H1 (cell line): ENCODE data around the gene CALR. TPM values are rescaled to one million over a fixed set of nuclear protein-coding genes. Genes with fewer than 3 reads are reported as not detected.

ENCODE experiments used
- CTCF ChIA-PET: fragments of 300-600 bp; sonication (Branson Sonifier 250); formaldehyde crosslinking; loops from one replicate; lab custom pipeline; 2021; ENCODE audit not compliant: partially characterized antibody; lab: Charles Lee
- POLR2A ChIA-PET: fragments of 300-600 bp; sonication (Branson Sonifier 250); formaldehyde crosslinking; loops from one replicate; lab custom pipeline; 2021; ENCODE audit warnings: inconsistent platforms; ENCODE audit not compliant: partially characterized antibody; lab: Charles Lee
- DNase-seq, 2 experiments: peaks; one replicate each; pipeline versions ENCODE4 v3.0.0 to v3.0.0-alpha.2; 2010 to 2022; ENCODE audit warnings: low spot score in 2 of 2, low read depth in 1 of 2, mixed read lengths in 1 of 2
- FAIRE-seq: peaks from 2 replicates; lab custom pipeline; 2011; peaks lifted over from hg19 to GRCh38; lab: Jason Lieb, UNC
- H2AFZ ChIP-seq: 2 replicates; pipeline ENCODE4 v1.8.1; 2012; ENCODE audit warnings: low read length, inconsistent platforms
- H2AK5ac ChIP-seq: 2 replicates; pipeline ENCODE4 v1.6.1; 2013; ENCODE audit warnings: low read depth, low read length
- H2BK120ac ChIP-seq: replicated peaks from 2 replicates; pipeline ENCODE3; 2013; ENCODE audit warnings: low read depth, low read length, inconsistent platforms
- H2BK12ac ChIP-seq: 2 replicates; pipeline ENCODE4 v1.6.1; 2013; ENCODE audit warnings: low read depth, low read length
- H2BK15ac ChIP-seq: 2 replicates; pipeline ENCODE4 v1.6.1; 2013; ENCODE audit warnings: low read length
- H2BK20ac ChIP-seq: 2 replicates; pipeline ENCODE4 v1.6.1; 2013; ENCODE audit warnings: low read length
- H2BK5ac ChIP-seq: 2 replicates; pipeline ENCODE4 v1.6.1; 2013; ENCODE audit warnings: low read depth, low read length
- H3K14ac ChIP-seq: 2 replicates; pipeline ENCODE4 v1.6.1; 2013; ENCODE audit warnings: inconsistent platforms; ENCODE audit not compliant: insufficient read length
- H3K18ac ChIP-seq: 2 replicates; pipeline ENCODE4 v1.6.1; 2013; ENCODE audit warnings: low read length; ENCODE audit errors: extremely low read depth
- H3K23ac ChIP-seq: 2 replicates; pipeline ENCODE4 v1.6.1; 2013; ENCODE audit warnings: inconsistent platforms; ENCODE audit not compliant: insufficient read length
- H3K23me2 ChIP-seq: 2 replicates; pipeline ENCODE4 v1.6.1; 2013; ENCODE audit warnings: low read depth, low read length
- H3K27ac ChIP-seq: 2 replicates; pipeline ENCODE4 v1.6.1; 2011; ENCODE audit warnings: low read depth, low read length, inconsistent platforms
- H3K27me3 ChIP-seq, 4 experiments: replicated peaks in 1 of 4; 1 replicate in 1 of 4; 2 replicates in 3 of 4; pipeline versions ENCODE4 v1.6.1 to v1.8.1; 2011 to 2013; ENCODE audit warnings: low read length in 3 of 4, mild to moderate bottlenecking in 3 of 4, inconsistent platforms in 2 of 4, mixed read lengths in 2 of 4, moderate library complexity in 1 of 4; ENCODE audit not compliant: control insufficient read depth in 3 of 4, insufficient read depth in 3 of 4; ENCODE audit errors: extremely low read depth in 1 of 4
- H3K36me3 ChIP-seq, 4 experiments: 2 replicates each; pipeline versions ENCODE4 v1.6.1 to v1.8.1; 2011 to 2013; ENCODE audit warnings: mild to moderate bottlenecking in 4 of 4, low read length in 3 of 4, moderate library complexity in 2 of 4, control low read depth in 1 of 4, inconsistent platforms in 1 of 4; ENCODE audit not compliant: insufficient read depth in 4 of 4, control insufficient read depth in 2 of 4
- H3K4ac ChIP-seq: replicated peaks from 2 replicates; pipeline ENCODE3; 2013; ENCODE audit warnings: low read length, low read depth, mixed read lengths, inconsistent platforms; ENCODE audit not compliant: insufficient read length
- H3K4me1 ChIP-seq, 4 experiments: replicated peaks in 1 of 4; 1 replicate in 1 of 4; 2 replicates in 3 of 4; pipeline versions ENCODE4 v1.6.1 to v1.8.1; 2011 to 2013; ENCODE audit warnings: low read length in 3 of 4, inconsistent platforms in 2 of 4, mixed read lengths in 1 of 4; ENCODE audit not compliant: insufficient read depth in 4 of 4, control insufficient read depth in 3 of 4
- H3K4me2 ChIP-seq, 2 experiments: 2 replicates each; pipeline versions ENCODE4 v1.6.1 to v1.8.1; 2011 to 2013; ENCODE audit warnings: low read depth in 2 of 2, low read length in 2 of 2, control low read depth in 1 of 2, inconsistent platforms in 1 of 2, mild to moderate bottlenecking in 1 of 2; ENCODE audit not compliant: insufficient read depth in 1 of 2
- H3K4me3 ChIP-seq, 4 experiments: fragments of 200-600, 300-600 bp in 1 of 4; sonication (generic), shearing (Covaris generic), sonication (Bioruptor Twin) in 1 of 4; 2 replicates each; pipeline versions ENCODE4 v1.5.1 to v1.8.1; 2011 to 2016; ENCODE audit warnings: low read length in 4 of 4, low read depth in 3 of 4, control low read depth in 2 of 4, inconsistent platforms in 2 of 4, mild to moderate bottlenecking in 2 of 4, mixed read lengths in 1 of 4, moderate library complexity in 1 of 4; ENCODE audit not compliant: insufficient read depth in 2 of 4; ENCODE audit errors: extremely low read depth in 1 of 4
- H3K56ac ChIP-seq: replicated peaks from 2 replicates; pipeline ENCODE3; 2013; ENCODE audit warnings: low read depth, mild to moderate bottlenecking, mixed read lengths, low read length, inconsistent platforms; ENCODE audit not compliant: insufficient read length
- H3K79me1 ChIP-seq: 2 replicates; pipeline ENCODE4 v1.6.1; 2013; ENCODE audit warnings: low read depth, low read length, control low read depth
- H3K79me2 ChIP-seq, 2 experiments: 2 replicates each; pipeline versions ENCODE4 v1.6.1 to v1.8.1; 2012 to 2013; ENCODE audit warnings: low read length in 2 of 2, mild to moderate bottlenecking in 2 of 2, inconsistent platforms in 1 of 2; ENCODE audit not compliant: insufficient read depth in 2 of 2, control insufficient read depth in 1 of 2
- H3K9ac ChIP-seq, 4 experiments: replicated peaks in 1 of 4; 1 replicate in 1 of 4; 2 replicates in 3 of 4; pipeline versions ENCODE4 v1.6.1 to v1.8.1; 2011 to 2013; ENCODE audit warnings: low read depth in 3 of 4, low read length in 3 of 4, control low read depth in 2 of 4, mild to moderate bottlenecking in 2 of 4, moderate library complexity in 2 of 4, inconsistent platforms in 1 of 4; ENCODE audit errors: extremely low read depth in 1 of 4
- H3K9me3 ChIP-seq, 2 experiments: 2 replicates each; pipeline versions ENCODE4 v1.6.1 to v1.8.1; 2012 to 2013; ENCODE audit warnings: mild to moderate bottlenecking in 2 of 2, moderate library complexity in 2 of 2, control low read depth in 1 of 2, inconsistent platforms in 1 of 2, low read depth in 1 of 2, low read length in 1 of 2, mixed read lengths in 1 of 2; ENCODE audit not compliant: insufficient read depth in 2 of 2
- H4K20me1 ChIP-seq, 2 experiments: replicated peaks in 1 of 2; 2 replicates each; pipeline versions ENCODE3 to v1.8.1; 2011 to 2013; ENCODE audit warnings: inconsistent platforms in 2 of 2, low read length in 2 of 2, mild to moderate bottlenecking in 1 of 2; ENCODE audit not compliant: insufficient read depth in 2 of 2, control insufficient read depth in 1 of 2
- H4K5ac ChIP-seq: 2 replicates; pipeline ENCODE4 v1.6.1; 2013; ENCODE audit warnings: low read length, low read depth, mixed read lengths, inconsistent platforms; ENCODE audit not compliant: insufficient read length
- H4K8ac ChIP-seq: 2 replicates; pipeline ENCODE4 v1.8.0; 2013; ENCODE audit warnings: mild to moderate bottlenecking, moderate library complexity, low read length, inconsistent platforms; ENCODE audit not compliant: insufficient read depth; ENCODE audit errors: extremely low read depth
- H4K91ac ChIP-seq: replicated peaks from 2 replicates; pipeline ENCODE3; 2013; ENCODE audit warnings: low read length, mixed read lengths, inconsistent platforms; ENCODE audit not compliant: insufficient read length
- EZH2 ChIP-seq: fragments of 200-600 bp; sonication (generic); IDR thresholded peaks from 2 replicates; pipeline ENCODE4 v1.7.1; 2012; ENCODE audit warnings: low read depth, mild to moderate bottlenecking, moderate library complexity, low read length, inconsistent platforms; ENCODE audit not compliant: severe bottlenecking
- ZNF274 ChIP-seq: IDR thresholded peaks from 2 replicates; pipeline ENCODE4 v1.7.0; 2012; ENCODE audit warnings: low read length, borderline replicate concordance; ENCODE audit errors: extremely low read depth
- WGBS, 2 experiments: shearing (Covaris generic) in 1 of 2; methylation state at CpG; one replicate each; pipeline versions ENCODE4 v1.1.6 to v1.1.7; 2013 to 2015; ENCODE audit warnings: low lambda C conversion rate in 2 of 2, mixed read lengths in 2 of 2, inconsistent platforms in 1 of 2, low coverage in 1 of 2, missing lambda C conversion rate in 1 of 2; ENCODE audit not compliant: insufficient replicate concordance in 2 of 2, insufficient coverage in 1 of 2, insufficient read length in 1 of 2; ENCODE audit errors: extremely low coverage in 1 of 2, missing lambda C conversion rate in 1 of 2; 5-methylcytosine and 5-hydroxymethylcytosine counted together
- polyA plus RNA-seq, 7 experiments: library from polyadenylated mRNA; depleted of rRNA in 3 of 7; stranded (reverse) in 5 of 7; unstranded in 2 of 7; fragments of >200 nt in 5 of 7; fragments of 200-250 nt in 2 of 7; gene quantifications; 1 replicate in 5 of 7; 2 replicates in 1 of 7; 4 replicates in 1 of 7; pipeline versions ENCODE4 v1.2.1 to v1.2.3, GENCODE V29; 2011 to 2013; ENCODE audit warnings: missing spikeins in 2 of 7, mixed read lengths in 2 of 7
- total RNA-seq: library from RNA; stranded (reverse); fragmentation: NEBNext Ultra II Directional; extraction: Animal tissue kit (Norgen Biotek cat#: 25700); gene quantifications from 2 replicates; pipeline ENCODE4 v1.2.1, GENCODE V29; 2021

CALR gene
- total and polyA plus RNA-seq, 2 of the 8 experiments (the other 6 are each of a cell fraction or from before 2014, with no cell fraction given) = 591 to 1,155 TPM

DNA sequence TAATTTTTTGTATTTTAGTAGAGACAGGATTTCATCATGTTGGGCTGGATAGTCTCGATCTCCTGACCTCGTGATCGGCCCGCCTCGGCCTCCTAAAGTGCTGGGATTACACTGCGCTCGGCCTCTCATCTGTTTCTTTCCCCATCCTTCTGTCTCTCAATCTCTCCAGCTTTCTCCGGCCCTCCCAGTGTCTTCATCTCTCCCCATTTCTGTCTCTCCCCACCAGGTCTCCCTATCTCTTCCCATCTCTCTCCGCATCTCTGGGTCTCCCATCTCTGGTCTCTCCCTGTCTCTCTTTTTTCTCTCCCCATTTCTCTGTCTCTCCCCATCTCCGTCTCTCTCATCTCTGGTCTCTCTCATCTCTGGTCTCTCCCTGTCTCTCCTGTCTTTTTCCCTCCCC lies 44.7 kb downstream of the CALR start:
- no peaks in the 10 kb centered on the region for H3K79me1 ChIP-seq
- H3K79me2 ChIP-seq = no peaks in the 10 kb centered on the region
- H4K8ac ChIP-seq = no peak overlapping the region
- no peak overlapping the region for H2AFZ ChIP-seq
- H3K23me2 ChIP-seq = peaks cover 7% of the 10 kb centered on the region
- no peak overlapping the region for H2BK12ac ChIP-seq
- FAIRE-seq (no peak), DNase-seq (no peak)
- peak overlapping the region in 2 of 4 experiments; percentile 11 to 63; a peak in 3 of 8 replicates for H3K4me3 ChIP-seq
- 65% methylated on average over 10 of the region's 10 CpGs; no CpG with 5 or more reads in 1 of the 2 experiments for WGBS, 2 experiments
- no peak overlapping the region for H2AK5ac ChIP-seq
- H3K9me3 ChIP-seq = no peaks in the 10 kb centered on the region
- H3K14ac ChIP-seq = no peak overlapping the region
- peaks cover 0 to 7% (median 3%) of the 10 kb centered on the region in 4 experiments; a peak in 4 of 7 replicates for H3K4me1 ChIP-seq
- no peak overlapping the region for H4K5ac ChIP-seq
- no peak overlapping the region for H2BK15ac ChIP-seq
- TF ChIP-seq EZH2 (peak; percentile 3), ZNF274 (no peak)
- no peak overlapping the region for H2BK20ac ChIP-seq
- no peak overlapping the region for H3K18ac ChIP-seq
- H4K20me1 ChIP-seq = peaks cover 0 to 15% of the 10 kb centered on the region in 2 experiments
- POLR2A ChIA-PET = interaction anchor here (0.9 to 1.7 kb wide), 2 partner anchors 16 to 111 kb away, joined by 3 to 4 read pairs; no protein-coding TSS in a partner anchor
- no peak overlapping the region for H2BK120ac ChIP-seq
- no peak overlapping the region for H2BK5ac ChIP-seq
- H3K36me3 ChIP-seq = no peaks in the 10 kb centered on the region
- no peak overlapping the region for H3K56ac ChIP-seq
- no peak overlapping the region; a peak in 1 of 7 replicates for H3K9ac ChIP-seq
- H4K91ac ChIP-seq = no peak overlapping the region
- peak overlapping the region; percentile 4 to 60; a peak in 3 of 4 replicates for H3K4me2 ChIP-seq
- H3K27me3 ChIP-seq = peaks cover 2 to 37% (median 30%) of the 10 kb centered on the region in 4 experiments
- no peak overlapping the region for H3K23ac ChIP-seq
- CTCF ChIA-PET = interaction anchor here (0.7 to 16.3 kb wide), 14 partner anchors 15 to 141 kb away, joined by 3 to 431 read pairs (median 6); partner anchors contain the start of gene DAND5
- H3K27ac ChIP-seq = no peak overlapping the region
- no peak overlapping the region for H3K4ac ChIP-seq
